Fibroblast of peridontal ligament (primary cell): ENCODE data around the gene ATXN1.
A peak's percentile ranks its signal among the peaks of the same experiment; 100 is the strongest.
"Not testable (repeated sequence)": the region's sequence is repeated elsewhere in the genome, so short reads cannot be mapped to it uniquely, and the experiment has no call there.

Experiments used
- DNase-seq: peaks from one replicate; pipeline ENCODE4 v3.0.0-alpha.2; 2010; ENCODE audit errors: extremely low read depth

Gene ATXN1

DNA sequence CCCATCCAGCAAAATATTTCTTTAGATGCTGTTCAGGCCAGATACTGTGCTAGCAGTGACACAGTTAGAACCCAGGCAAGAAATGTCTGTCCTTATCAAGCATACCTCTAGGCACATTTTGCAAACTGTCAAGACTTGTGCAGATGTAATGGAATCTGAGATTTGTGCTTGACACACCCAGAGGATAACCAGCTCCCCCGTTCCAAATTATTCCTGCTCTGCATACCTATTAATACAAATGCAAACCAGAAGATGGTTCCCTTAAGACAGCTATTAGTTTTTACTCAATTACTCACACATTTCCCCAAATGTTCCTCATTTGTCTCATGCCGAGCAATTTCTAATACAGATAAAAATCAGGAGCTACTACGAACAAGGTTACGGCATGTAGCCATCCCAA is 40.4 kb downstream of the ATXN1 start:
- no peak for DNase-seq

GRCh38 chr6:16719488-16719887 is 41.8 kb downstream of the ATXN1 start:
- no peak for DNase-seq

- peak; percentile 38 for DNase-seq
These were observed 42.9 kb downstream of the ATXN1 start for GRCh38 chr6:16718356-16718755.

GRCh38 chr6:16717275-16717942 is 43.9 kb downstream of the ATXN1 start:
- DNase-seq = no peak

DNA sequence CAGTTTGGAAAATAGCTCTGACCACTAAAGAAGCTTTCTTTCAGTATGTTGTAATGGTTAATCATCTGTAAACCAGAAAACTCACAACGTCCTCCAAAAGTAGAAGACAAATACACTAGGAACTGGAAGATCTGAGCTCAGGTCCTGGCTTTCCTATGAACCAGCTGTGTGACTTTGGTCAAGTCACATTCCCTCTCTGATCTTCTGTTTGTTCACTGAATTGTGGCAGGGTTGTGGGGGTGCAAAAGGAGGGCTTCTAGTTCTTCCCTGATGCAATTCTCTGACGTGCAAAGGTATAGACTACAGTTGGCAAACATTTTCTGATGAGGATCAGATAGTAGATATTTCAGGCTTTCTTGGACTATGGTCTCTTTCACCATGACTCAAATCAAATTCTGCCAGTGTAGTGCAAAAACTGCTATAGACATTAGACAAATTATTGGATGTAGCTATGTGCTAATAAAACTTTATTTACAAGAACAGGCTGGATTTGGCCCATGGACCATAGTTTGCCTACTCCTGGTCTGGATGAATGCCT is 44.9 kb downstream of the ATXN1 start:
- no peak for DNase-seq

- no peak for DNase-seq
These were observed 47.7 kb downstream of the ATXN1 start for GRCh38 chr6:16713597-16713996.

- DNase-seq = peak; percentile 96
These were observed 48.3 kb downstream of the ATXN1 start for GRCh38 chr6:16712931-16713484.

DNA sequence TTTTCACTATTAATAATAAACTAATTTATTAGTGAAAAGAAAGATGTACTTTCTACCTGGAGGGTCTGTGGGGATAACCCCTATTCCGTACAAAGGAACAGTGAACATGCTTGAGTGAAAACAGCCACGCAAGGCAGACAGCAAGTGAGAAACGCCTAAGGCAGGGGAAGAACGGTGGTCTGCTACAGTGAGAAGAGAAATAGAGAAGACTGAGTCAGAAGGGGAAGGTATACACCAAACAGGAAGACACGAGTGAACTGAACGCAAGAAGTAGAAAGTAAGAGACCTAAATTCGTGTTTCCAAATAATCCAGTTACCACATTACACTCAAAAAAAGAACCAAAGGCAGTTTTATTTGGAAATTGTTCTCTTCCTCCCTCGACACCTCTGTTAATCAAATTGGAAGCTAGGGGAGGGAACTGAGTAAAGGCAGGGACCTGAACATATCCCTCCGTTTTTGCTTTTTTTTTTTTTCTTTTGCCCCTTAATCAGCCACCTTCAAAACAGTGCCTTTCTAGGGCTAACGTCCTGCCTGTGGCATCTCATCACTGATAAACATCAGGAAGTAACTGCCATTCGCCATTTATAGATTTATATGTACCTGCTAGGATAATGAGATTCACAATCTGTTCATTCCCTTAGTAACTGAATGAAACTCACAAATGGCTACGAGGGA is 48.9 kb downstream of the ATXN1 start:
- DNase-seq = no peak

DNA sequence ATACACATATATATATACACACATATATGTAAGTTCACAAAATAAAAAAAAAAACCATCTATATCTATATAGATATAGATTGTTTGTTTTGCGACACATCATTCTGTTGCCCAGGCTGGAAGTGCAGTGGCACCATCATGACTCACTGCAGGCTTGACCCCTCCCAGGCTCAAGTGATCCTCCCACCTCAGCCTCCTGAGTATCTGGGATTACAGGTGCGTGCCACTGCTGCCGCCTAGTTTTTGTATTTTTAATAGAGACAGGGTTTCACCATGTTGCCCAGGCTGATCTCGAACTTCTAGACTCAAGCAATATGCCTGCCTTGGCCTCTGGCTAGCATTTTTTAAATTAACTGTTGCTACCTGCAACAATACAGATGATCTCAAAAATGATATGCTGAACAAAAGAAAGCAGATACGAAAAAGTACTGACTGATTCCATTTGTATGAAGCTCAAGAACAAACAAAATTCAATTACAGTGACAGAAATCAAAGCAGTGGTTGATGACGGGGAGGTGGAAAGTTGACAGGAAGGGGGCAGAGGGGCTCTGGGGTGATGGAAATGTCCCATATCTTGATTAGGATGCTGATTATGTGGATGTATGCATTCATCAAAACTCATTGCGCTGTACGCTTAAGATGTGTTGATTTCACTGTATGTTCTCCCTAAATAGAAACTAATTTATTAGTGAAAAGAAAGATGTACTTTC is 49.6 kb downstream of the ATXN1 start:
- no peak for DNase-seq

DNA sequence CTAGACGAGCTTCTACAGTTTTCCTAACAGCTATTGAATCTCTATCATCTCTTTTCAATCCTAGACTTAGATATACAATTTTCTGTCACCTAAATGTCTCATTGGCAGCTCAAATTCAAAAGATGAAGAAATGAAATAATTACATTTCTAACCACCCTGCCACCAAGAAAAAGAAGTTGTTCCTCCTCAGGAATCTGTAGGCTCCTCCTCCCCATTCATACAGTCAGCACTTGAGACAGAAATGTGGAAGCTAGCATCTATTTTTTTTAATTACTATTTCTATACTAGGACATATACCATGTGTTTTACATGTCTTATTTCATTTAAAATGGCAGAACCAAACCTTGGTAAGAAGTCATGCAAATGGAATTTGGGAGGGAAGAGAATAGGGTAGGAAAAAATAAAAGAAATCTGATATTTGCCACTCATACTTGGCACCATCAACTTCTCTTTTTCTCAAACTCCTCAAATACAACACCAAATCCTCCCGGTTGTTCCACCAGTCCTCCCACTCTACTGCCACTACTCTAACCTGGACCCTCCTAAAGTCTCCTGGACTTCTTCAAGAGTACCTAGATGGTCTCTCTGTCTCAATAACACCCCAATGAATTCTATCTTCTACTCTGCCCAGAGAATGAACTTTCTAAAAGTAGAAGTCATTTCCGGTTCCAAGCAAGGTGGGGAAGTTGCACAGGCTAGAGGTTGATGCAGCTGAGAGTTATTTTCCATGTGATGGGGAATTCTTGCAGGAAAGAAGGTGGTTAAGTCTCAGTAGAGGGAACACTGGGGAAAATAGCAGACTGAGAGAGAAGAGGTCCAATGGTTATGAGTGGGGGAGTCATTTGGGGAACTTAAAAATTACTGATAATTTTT is 54.1 kb downstream of the ATXN1 start:
- DNase-seq = no peak

DNA sequence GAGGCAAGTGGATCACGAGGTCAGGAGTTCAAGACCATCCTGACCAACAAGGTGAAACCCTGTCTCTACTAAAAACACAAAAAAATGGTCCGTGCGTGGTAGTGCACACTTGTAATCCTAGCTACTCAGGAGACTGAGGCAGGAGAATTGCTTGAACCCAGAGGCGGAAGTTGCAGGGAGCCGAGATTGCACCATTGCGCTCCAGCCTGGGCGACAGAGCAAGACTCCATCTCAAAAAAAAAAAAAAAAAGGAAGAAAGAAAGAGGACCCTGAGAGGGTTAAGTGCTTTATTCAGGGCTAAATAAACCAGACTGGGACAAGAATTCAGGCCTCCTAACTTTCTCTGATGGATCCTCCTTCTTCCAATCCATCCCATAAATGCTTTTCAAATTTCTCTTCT is 54.8 kb downstream of the ATXN1 start:
- DNase-seq = not testable (repeated sequence)

DNA sequence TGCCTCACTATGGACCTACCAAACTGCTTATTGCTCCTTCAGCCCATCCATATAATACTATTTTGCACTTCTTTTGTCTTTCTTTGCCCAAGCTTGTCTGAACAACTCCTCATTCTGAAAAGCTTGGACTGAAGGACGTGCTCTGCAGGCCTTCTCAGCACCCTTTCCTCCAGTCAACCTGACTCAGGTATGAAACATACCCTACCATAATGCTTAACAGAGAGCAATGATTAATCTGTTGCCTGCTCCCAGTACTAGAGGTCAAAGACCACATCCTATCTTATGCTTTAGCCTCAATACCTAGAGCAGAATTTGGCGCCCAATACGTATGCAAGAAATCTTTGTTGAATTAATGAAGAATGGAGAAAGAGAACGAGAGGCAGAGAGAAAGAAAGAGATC is 55.2 kb downstream of the ATXN1 start:
- DNase-seq = no peak

DNA sequence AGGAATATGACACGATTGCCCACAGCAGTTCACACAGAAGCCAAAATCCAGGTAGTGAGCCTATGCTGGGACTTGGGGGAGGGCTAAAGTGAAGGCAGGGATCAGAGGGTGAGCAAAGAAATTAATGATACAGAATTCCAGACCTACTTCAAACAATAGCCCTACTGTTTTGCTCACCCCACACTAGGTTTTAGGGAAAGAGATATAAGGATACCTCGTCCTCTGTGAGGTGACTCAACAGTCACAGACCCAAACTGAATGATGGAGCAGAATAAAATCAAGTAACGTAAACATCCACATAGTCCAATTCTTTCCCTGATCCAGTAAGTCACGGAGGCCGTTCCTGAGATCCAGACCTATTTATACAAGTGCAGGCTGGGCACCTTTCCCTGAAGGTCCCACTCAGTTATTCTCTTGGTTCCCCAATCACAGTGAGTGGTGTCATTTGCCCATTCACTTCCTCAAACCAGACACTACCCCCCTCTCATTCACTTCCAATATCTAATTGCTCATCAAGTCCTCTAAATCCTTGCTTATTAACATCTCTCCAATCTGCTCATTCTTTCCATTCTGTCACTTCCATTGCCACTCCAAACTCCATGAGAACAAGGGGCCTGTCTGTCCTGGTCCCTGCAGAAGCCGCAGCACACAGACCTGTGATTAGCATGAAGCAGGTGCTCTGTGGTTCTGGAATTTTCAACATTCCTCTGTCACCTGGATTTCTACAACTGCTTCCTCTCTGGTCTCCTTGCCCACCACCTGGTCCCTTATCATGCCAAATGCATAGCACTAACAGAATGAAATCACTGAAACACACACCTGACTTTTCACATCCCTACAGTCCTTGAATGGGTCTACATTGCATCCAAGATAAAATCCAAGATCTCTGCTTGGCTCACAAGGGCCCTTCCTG is 55.9 kb downstream of the ATXN1 start:
- DNase-seq = no peak

DNA sequence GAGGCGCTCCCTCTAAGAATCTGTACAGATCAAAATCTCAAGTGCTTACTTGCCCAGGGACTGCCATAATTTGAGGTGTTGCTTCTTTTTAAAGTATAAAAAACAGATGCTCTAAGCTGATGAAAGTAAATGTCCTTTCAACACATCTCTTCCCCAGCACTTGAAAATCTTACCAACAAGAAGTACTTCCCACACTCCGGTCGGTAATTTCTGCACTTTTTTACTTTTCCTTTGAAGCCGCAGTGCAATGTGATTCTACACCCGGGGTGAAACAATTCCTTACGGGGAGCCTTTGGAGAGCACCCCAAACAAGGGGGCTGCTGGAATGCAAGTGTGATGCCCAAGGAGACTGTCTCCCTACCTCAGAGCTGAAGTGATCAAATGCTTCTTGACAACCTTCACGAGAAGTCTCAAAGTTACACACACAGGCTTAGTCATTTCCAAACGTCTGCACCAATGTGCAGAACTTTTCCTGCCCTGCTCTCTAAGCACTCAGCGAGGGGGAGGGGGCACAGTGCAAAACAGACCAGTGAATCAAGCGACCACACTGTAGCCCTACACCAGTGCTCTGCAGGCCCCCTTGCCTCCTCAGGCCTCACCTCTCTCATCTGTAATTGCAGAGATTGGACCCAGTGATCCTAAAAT is 56.7 kb downstream of the ATXN1 start:
- DNase-seq = no peak

- not testable (repeated sequence) for DNase-seq
These were observed 58.5 kb downstream of the ATXN1 start for GRCh38 chr6:16702627-16703378.

DNA sequence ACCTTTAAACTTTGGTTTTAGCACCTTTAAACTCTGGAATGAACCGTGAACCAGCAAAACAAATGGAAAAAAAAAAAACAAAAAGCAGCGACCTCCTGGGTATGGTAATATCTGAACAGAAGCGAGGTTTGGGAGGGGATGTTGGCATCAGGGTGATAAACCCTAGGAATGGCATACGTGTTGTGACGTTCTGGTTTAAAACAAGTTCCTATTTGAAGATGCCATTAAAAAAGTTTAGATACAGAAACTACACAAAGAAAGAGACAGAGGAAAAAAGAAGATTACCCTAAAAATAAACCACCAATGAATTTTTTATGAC is 60.4 kb downstream of the ATXN1 start:
- no peak for DNase-seq

GRCh38 chr6:16700202-16700915 is 60.9 kb downstream of the ATXN1 start:
- DNase-seq = no peak

DNA sequence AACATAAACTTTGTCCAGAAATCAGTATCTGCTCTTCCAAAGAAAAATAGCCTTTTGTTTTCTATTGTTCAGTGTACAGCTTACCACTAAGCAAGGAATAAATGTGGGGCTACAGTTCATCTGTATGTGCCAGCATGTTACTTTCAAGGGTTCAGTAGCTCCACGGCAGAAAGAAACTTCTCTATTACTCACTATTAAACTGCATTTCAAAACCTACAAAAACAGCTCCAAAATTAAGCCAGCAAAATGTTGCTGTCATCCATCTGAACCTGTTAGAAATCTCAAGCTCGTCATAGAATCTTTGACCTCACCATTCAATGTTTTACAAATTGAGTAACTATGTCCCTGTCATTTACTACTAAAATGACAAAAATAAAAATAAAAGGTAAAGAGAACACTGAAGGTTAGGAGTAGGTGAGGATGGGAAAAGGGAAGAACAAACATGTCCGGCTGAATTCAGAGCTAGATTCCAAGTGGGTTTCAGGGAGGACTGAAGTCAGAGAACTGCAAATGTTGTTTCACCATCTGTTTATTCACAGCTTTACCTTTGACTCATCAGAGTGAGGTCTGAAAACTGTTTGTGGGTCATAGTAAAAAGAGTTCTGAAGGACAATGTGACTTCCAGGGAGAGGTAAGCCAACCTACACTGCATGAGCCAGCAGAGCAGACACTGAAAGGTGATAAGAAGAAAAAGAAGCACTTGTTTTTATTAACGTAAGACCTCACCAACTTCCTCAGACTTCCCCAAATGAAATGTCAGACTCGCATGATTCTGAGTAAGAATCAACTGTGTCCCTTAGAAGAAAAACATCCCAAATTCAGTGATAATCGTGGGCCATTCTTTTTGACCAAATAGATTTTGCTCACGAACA is 62.0 kb downstream of the ATXN1 start:
- no peak for DNase-seq
